NT2/D1 (cell line): ENCODE results near the gene GALNT14.

Source experiments
- SUZ12 ChIP-seq: IDR thresholded peaks from 2 replicates; pipeline ENCODE4 v1.6.1; 2011; ENCODE audit not compliant: insufficient read length, insufficient read depth; ENCODE audit errors: extremely low read depth
- ZNF274 ChIP-seq: IDR thresholded peaks from 2 replicates; pipeline ENCODE4 v1.6.1; 2011; ENCODE audit warnings: mild to moderate bottlenecking, low read depth, low read length

DNA sequence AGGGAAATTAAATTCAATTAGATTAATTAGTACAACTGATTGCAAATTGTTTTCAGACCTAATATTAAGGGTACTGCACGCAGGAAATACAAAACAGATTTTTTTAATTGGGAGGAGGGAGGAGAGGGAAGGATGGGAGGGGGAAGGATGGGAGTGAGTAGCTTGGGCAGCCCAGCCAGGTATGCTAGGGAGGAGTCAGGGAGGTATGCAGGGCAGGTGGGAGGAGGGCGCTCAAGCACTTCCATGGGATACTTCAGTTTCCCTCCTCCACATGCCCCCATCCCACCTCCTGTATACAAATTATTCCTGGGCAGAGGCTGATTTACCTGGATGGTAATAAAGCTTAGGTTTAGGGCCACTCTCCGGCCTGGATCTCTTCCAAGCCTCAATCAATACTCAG lies 254.4 kb downstream of the GALNT14 start:
- TF ChIP-seq SUZ12 = no peak
- TF ChIP-seq ZNF274 = no peak
